Vagina (tissue), 2 donors: ENCODE results near the gene FATE1. TPM values are rescaled to one million over a fixed set of nuclear protein-coding genes. Genes with fewer than 3 reads are reported as not detected.

Source experiments
- DNase-seq, 2 donors: peaks; one replicate each; pipeline ENCODE4 v3.0.0-alpha.2; 2017; ENCODE audit errors: extremely low spot score in 2 of 2
- H3K27ac ChIP-seq: fragments of 200-600 bp; sonication (generic); one replicate; pipeline ENCODE4 v1.5.1; 2019
- H3K27me3 ChIP-seq: fragments of 200-600 bp; sonication (generic); one replicate; pipeline ENCODE4 v1.5.1; 2019
- H3K36me3 ChIP-seq, 2 donors: fragments of 200-600 bp; sonication (generic); one replicate each; pipeline ENCODE4 v1.5.1; 2017 to 2019
- H3K4me1 ChIP-seq: fragments of 200-600 bp; sonication (generic); one replicate; pipeline ENCODE4 v1.5.1; 2019
- H3K4me3 ChIP-seq, 2 donors: fragments of 200-600 bp; sonication (generic); 1 replicate in 1 of 2; 2 replicates in 1 of 2; pipeline ENCODE4 v1.5.1; 2016 to 2019
- H3K9me3 ChIP-seq: fragments of 200-600 bp; sonication (generic); one replicate; pipeline ENCODE4 v1.5.1; 2019
- POLR2A ChIP-seq, 2 donors: fragments of 450-650 bp; IDR thresholded peaks; one replicate each; pipeline ENCODE4 v1.6.1; 2017; ENCODE audit warnings: antibody characterized with exemption in 2 of 2, mild to moderate bottlenecking in 2 of 2, moderate library complexity in 2 of 2
- POLR2AphosphoS5 ChIP-seq, 2 donors: sonication (generic); formaldehyde crosslinking; IDR thresholded peaks; one replicate each; pipeline ENCODE4 v1.9.0; 2017; ENCODE audit warnings: antibody characterized with exemption in 2 of 2, mild to moderate bottlenecking in 2 of 2, low read depth in 1 of 2; ENCODE audit not compliant: insufficient read depth in 1 of 2
- intact Hi-C: fragments of 100-400 bp; cut with DNase I; formaldehyde crosslinking; loops from one replicate; pipeline ENCODE4 v1.15.1; 2023
- total RNA-seq: library from RNA; depleted of rRNA; stranded (reverse); fragments of >200 nt; gene quantifications from one replicate; pipeline ENCODE4 v1.2.3, GENCODE V29; 2016
- TF ChIP-seq, protein P1 (sequence below), 3 experiments: fragments of 450-650 bp in 2 of 3; fragments of 200-600 bp in 1 of 3; sonication (generic) in 1 of 3; IDR thresholded peaks; one replicate each; pipeline ENCODE4 v1.5.1; 2017 to 2019; ENCODE audit warnings: antibody characterized with exemption in 3 of 3, mild to moderate bottlenecking in 2 of 3, moderate library complexity in 2 of 3

FATE1 gene
- total RNA-seq, 1 donor from 2014 or later, result not detected

DNA sequence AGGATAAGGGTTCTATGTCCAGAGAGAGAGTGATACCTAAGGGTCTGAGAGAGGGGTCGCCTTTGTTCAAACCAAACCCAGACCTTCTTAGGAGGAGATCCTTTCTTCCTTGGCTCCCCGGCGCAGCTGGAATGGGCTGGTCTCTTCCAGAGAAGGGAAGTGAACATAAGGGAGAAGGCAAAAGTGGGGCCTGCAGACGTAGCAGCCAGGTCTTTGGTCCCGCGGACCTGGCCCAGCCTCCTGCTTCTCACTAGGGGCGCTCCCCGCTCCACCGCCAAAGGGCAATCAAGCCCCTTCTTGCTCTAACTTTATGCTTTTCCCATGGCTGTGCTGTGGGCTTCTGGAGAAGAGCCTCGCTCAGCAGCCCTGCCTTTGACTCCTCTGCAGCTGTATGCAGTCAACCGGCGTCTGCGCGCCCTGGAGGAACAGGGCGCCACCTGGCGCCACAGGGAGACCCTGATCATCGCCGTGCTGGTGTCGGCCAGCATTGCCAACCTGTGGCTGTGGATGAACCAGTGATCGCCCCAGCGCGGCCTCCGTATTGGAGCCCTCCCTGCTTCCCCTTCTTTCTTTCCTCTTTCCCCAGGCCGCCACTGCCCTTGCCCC, 6.5 kb downstream of the FATE1 start:
- H3K27ac ChIP-seq, result no peak overlapping the region
- no peaks in the 10 kb centered on the region for H3K36me3 ChIP-seq
- intact Hi-C loops, result no loop called here
- DNase-seq, result no peak
- TF ChIP-seq, protein P1, sequence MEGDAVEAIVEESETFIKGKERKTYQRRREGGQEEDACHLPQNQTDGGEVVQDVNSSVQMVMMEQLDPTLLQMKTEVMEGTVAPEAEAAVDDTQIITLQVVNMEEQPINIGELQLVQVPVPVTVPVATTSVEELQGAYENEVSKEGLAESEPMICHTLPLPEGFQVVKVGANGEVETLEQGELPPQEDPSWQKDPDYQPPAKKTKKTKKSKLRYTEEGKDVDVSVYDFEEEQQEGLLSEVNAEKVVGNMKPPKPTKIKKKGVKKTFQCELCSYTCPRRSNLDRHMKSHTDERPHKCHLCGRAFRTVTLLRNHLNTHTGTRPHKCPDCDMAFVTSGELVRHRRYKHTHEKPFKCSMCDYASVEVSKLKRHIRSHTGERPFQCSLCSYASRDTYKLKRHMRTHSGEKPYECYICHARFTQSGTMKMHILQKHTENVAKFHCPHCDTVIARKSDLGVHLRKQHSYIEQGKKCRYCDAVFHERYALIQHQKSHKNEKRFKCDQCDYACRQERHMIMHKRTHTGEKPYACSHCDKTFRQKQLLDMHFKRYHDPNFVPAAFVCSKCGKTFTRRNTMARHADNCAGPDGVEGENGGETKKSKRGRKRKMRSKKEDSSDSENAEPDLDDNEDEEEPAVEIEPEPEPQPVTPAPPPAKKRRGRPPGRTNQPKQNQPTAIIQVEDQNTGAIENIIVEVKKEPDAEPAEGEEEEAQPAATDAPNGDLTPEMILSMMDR (IDR thresholded peaks at IDR 0.05), result no peak
- TF ChIP-seq POLR2AphosphoS5 (IDR thresholded peaks at IDR 0.05; ENCODE audit: insufficient read depth in 1 of 2, low read depth in 1 of 2), result no peak
- H3K4me3 ChIP-seq, result no peak overlapping the region
- no peaks in the 10 kb centered on the region for H3K9me3 ChIP-seq
- H3K4me1 ChIP-seq, result no peaks in the 10 kb centered on the region
- no peaks in the 10 kb centered on the region for H3K27me3 ChIP-seq

DNA sequence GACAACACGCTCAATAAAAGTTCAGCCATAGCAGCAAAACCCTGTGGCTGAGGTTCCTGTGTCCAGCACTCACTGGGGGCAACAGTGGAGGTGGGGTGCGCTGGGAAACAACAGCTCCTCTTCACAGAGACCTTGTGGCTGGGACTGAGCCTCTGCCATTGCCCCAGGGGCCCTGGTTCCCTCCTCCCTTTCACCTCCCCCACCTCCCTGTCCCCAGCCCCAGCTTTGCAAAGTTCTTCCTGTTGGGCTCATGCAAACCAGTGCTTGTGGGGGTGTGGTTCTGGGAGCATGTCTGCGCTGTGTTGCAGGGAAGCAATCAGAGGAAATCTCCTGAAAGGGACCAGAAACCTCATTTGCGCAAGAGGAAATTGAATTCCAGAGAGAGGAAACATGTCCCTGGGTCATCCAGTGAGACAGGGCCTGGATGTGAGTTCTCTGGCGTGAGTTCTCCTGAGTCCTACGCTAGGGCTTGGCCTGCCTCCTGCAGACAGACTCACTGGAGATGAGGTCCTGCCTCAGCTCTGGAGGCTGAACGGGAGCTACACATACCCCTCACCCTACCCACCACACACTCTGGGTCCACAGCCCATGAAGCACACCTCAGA, 7.4 kb downstream of the FATE1 start:
- Histone ChIP-seq H3K4me3 (no peak overlapping the region), H3K36me3 (no peaks in the 10 kb centered on the region), H3K4me1 (no peaks in the 10 kb centered on the region), H3K9me3 (no peaks in the 10 kb centered on the region), H3K27ac (no peak overlapping the region), H3K27me3 (no peaks in the 10 kb centered on the region)
- DNase-seq, result no peak
- intact Hi-C loops, result no loop called here
- TF ChIP-seq POLR2A (IDR thresholded peaks at IDR 0.05), result no peak

GRCh38 chrX:151724563-151725337, 8.9 kb downstream of the FATE1 start:
- Histone ChIP-seq H3K27ac (no peak overlapping the region), H3K4me3 (no peak overlapping the region), H3K9me3 (no peaks in the 10 kb centered on the region), H3K36me3 (no peaks in the 10 kb centered on the region), H3K27me3 (no peaks in the 10 kb centered on the region), H3K4me1 (no peaks in the 10 kb centered on the region)
- DNase-seq, result no peak
- TF ChIP-seq, protein P1 (IDR thresholded peaks at IDR 0.05), result no peak
- TF ChIP-seq POLR2AphosphoS5 (IDR thresholded peaks at IDR 0.05; ENCODE audit: insufficient read depth in 1 of 2, low read depth in 1 of 2) (no peak), POLR2A (IDR thresholded peaks at IDR 0.05) (no peak)
- intact Hi-C loops, result no loop called here

DNA sequence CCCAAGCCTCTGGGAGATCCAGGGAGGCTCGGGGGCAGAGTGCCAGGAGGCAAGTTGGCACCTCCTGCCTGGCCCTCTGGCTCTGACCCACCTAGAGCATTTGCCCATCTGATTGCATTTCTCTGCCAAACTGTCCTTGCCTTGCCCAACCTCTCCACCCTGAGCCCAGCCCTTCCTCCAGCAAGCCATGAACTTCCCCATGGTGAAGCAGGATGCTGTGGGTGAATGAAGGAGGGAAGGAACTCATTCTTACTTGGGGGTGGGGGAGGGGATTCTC, 9.4 kb downstream of the FATE1 start:
- no peak for DNase-seq
- Histone ChIP-seq H3K27me3 (no peaks in the 10 kb centered on the region), H3K4me1 (no peaks in the 10 kb centered on the region), H3K36me3 (no peaks in the 10 kb centered on the region), H3K9me3 (no peaks in the 10 kb centered on the region), H3K27ac (no peak overlapping the region), H3K4me3 (no peak overlapping the region)
- no peak for TF ChIP-seq POLR2A (IDR thresholded peaks at IDR 0.05)
- TF ChIP-seq, protein P1 (IDR thresholded peaks at IDR 0.05), result no peak
- TF ChIP-seq POLR2AphosphoS5 (IDR thresholded peaks at IDR 0.05; ENCODE audit: insufficient read depth in 1 of 2, low read depth in 1 of 2), result no peak
- intact Hi-C loops, result no loop called here

DNA sequence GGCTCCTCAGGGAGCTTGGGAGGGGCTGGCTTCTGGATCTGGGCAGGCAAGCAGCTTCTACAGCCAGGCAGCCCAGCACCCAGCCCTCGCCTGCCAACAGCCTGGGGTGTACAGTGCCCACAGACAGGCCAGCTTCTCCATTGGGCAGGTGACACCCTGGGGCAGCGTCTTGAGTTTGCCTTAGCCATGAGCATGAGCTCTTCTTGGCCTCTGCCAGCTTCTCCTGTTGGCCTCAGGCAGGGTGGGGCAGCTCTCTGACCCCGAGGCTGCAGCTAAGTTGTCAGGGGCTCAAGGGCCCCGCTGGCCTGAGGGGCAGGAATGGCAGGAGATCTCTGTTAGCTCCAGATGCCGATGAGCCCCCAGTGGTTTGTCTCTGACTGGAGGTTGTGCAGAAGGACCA, 10.9 kb downstream of the FATE1 start:
- no peak for DNase-seq
- Histone ChIP-seq H3K9me3 (no peaks in the 10 kb centered on the region), H3K27ac (no peak overlapping the region), H3K27me3 (no peaks in the 10 kb centered on the region), H3K4me1 (no peaks in the 10 kb centered on the region), H3K36me3 (no peaks in the 10 kb centered on the region), H3K4me3 (no peak overlapping the region)
- TF ChIP-seq POLR2A (IDR thresholded peaks at IDR 0.05), result no peak
- no peak for TF ChIP-seq POLR2AphosphoS5 (IDR thresholded peaks at IDR 0.05; ENCODE audit: insufficient read depth in 1 of 2, low read depth in 1 of 2)
- TF ChIP-seq, protein P1 (IDR thresholded peaks at IDR 0.05), result no peak
- intact Hi-C loops, result no loop called here
